H1 (cell line): ENCODE data around the gene MIF4GD. TPM values are rescaled to one million over a fixed set of nuclear protein-coding genes. Genes with fewer than 3 reads are reported as not detected.
"Not testable (repeated sequence)": the region's sequence is repeated elsewhere in the genome, so short reads cannot be mapped to it uniquely, and the experiment has no call there.

ENCODE experiments used
- CTCF ChIA-PET: fragments of 300-600 bp; sonication (Branson Sonifier 250); formaldehyde crosslinking; loops from one replicate; lab custom pipeline; 2021; ENCODE audit not compliant: partially characterized antibody; lab: Charles Lee
- POLR2A ChIA-PET: fragments of 300-600 bp; sonication (Branson Sonifier 250); formaldehyde crosslinking; loops from one replicate; lab custom pipeline; 2021; ENCODE audit warnings: inconsistent platforms; ENCODE audit not compliant: partially characterized antibody; lab: Charles Lee
- DNase-seq, 2 experiments: peaks; one replicate each; pipeline versions ENCODE4 v3.0.0 to v3.0.0-alpha.2; 2010 to 2022; ENCODE audit warnings: low spot score in 2 of 2, low read depth in 1 of 2, mixed read lengths in 1 of 2
- FAIRE-seq: peaks from 2 replicates; lab custom pipeline; 2011; peaks lifted over from hg19 to GRCh38; lab: Jason Lieb, UNC
- H2AFZ ChIP-seq: 2 replicates; pipeline ENCODE4 v1.8.1; 2012; ENCODE audit warnings: low read length, inconsistent platforms
- H2AK5ac ChIP-seq: 2 replicates; pipeline ENCODE4 v1.6.1; 2013; ENCODE audit warnings: low read depth, low read length
- H2BK120ac ChIP-seq: replicated peaks from 2 replicates; pipeline ENCODE3; 2013; ENCODE audit warnings: low read depth, low read length, inconsistent platforms
- H2BK12ac ChIP-seq: 2 replicates; pipeline ENCODE4 v1.6.1; 2013; ENCODE audit warnings: low read depth, low read length
- H2BK15ac ChIP-seq: 2 replicates; pipeline ENCODE4 v1.6.1; 2013; ENCODE audit warnings: low read length
- H2BK20ac ChIP-seq: 2 replicates; pipeline ENCODE4 v1.6.1; 2013; ENCODE audit warnings: low read length
- H2BK5ac ChIP-seq: 2 replicates; pipeline ENCODE4 v1.6.1; 2013; ENCODE audit warnings: low read depth, low read length
- H3K14ac ChIP-seq: 2 replicates; pipeline ENCODE4 v1.6.1; 2013; ENCODE audit warnings: inconsistent platforms; ENCODE audit not compliant: insufficient read length
- H3K18ac ChIP-seq: 2 replicates; pipeline ENCODE4 v1.6.1; 2013; ENCODE audit warnings: low read length; ENCODE audit errors: extremely low read depth
- H3K23ac ChIP-seq: 2 replicates; pipeline ENCODE4 v1.6.1; 2013; ENCODE audit warnings: inconsistent platforms; ENCODE audit not compliant: insufficient read length
- H3K23me2 ChIP-seq: 2 replicates; pipeline ENCODE4 v1.6.1; 2013; ENCODE audit warnings: low read depth, low read length
- H3K27ac ChIP-seq: 2 replicates; pipeline ENCODE4 v1.6.1; 2011; ENCODE audit warnings: low read depth, low read length, inconsistent platforms
- H3K27me3 ChIP-seq, 4 experiments: replicated peaks in 1 of 4; 1 replicate in 1 of 4; 2 replicates in 3 of 4; pipeline versions ENCODE4 v1.6.1 to v1.8.1; 2011 to 2013; ENCODE audit warnings: low read length in 3 of 4, mild to moderate bottlenecking in 3 of 4, inconsistent platforms in 2 of 4, mixed read lengths in 2 of 4, moderate library complexity in 1 of 4; ENCODE audit not compliant: control insufficient read depth in 3 of 4, insufficient read depth in 3 of 4; ENCODE audit errors: extremely low read depth in 1 of 4
- H3K36me3 ChIP-seq, 4 experiments: 2 replicates each; pipeline versions ENCODE4 v1.6.1 to v1.8.1; 2011 to 2013; ENCODE audit warnings: mild to moderate bottlenecking in 4 of 4, low read length in 3 of 4, moderate library complexity in 2 of 4, control low read depth in 1 of 4, inconsistent platforms in 1 of 4; ENCODE audit not compliant: insufficient read depth in 4 of 4, control insufficient read depth in 2 of 4
- H3K4ac ChIP-seq: replicated peaks from 2 replicates; pipeline ENCODE3; 2013; ENCODE audit warnings: low read length, low read depth, mixed read lengths, inconsistent platforms; ENCODE audit not compliant: insufficient read length
- H3K4me1 ChIP-seq, 4 experiments: replicated peaks in 1 of 4; 1 replicate in 1 of 4; 2 replicates in 3 of 4; pipeline versions ENCODE4 v1.6.1 to v1.8.1; 2011 to 2013; ENCODE audit warnings: low read length in 3 of 4, inconsistent platforms in 2 of 4, mixed read lengths in 1 of 4; ENCODE audit not compliant: insufficient read depth in 4 of 4, control insufficient read depth in 3 of 4
- H3K4me2 ChIP-seq, 2 experiments: 2 replicates each; pipeline versions ENCODE4 v1.6.1 to v1.8.1; 2011 to 2013; ENCODE audit warnings: low read depth in 2 of 2, low read length in 2 of 2, control low read depth in 1 of 2, inconsistent platforms in 1 of 2, mild to moderate bottlenecking in 1 of 2; ENCODE audit not compliant: insufficient read depth in 1 of 2
- H3K4me3 ChIP-seq, 4 experiments: fragments of 200-600, 300-600 bp in 1 of 4; sonication (generic), shearing (Covaris generic), sonication (Bioruptor Twin) in 1 of 4; 2 replicates each; pipeline versions ENCODE4 v1.5.1 to v1.8.1; 2011 to 2016; ENCODE audit warnings: low read length in 4 of 4, low read depth in 3 of 4, control low read depth in 2 of 4, inconsistent platforms in 2 of 4, mild to moderate bottlenecking in 2 of 4, mixed read lengths in 1 of 4, moderate library complexity in 1 of 4; ENCODE audit not compliant: insufficient read depth in 2 of 4; ENCODE audit errors: extremely low read depth in 1 of 4
- H3K56ac ChIP-seq: replicated peaks from 2 replicates; pipeline ENCODE3; 2013; ENCODE audit warnings: low read depth, mild to moderate bottlenecking, mixed read lengths, low read length, inconsistent platforms; ENCODE audit not compliant: insufficient read length
- H3K79me1 ChIP-seq: 2 replicates; pipeline ENCODE4 v1.6.1; 2013; ENCODE audit warnings: low read depth, low read length, control low read depth
- H3K79me2 ChIP-seq, 2 experiments: 2 replicates each; pipeline versions ENCODE4 v1.6.1 to v1.8.1; 2012 to 2013; ENCODE audit warnings: low read length in 2 of 2, mild to moderate bottlenecking in 2 of 2, inconsistent platforms in 1 of 2; ENCODE audit not compliant: insufficient read depth in 2 of 2, control insufficient read depth in 1 of 2
- H3K9ac ChIP-seq, 4 experiments: replicated peaks in 1 of 4; 1 replicate in 1 of 4; 2 replicates in 3 of 4; pipeline versions ENCODE4 v1.6.1 to v1.8.1; 2011 to 2013; ENCODE audit warnings: low read depth in 3 of 4, low read length in 3 of 4, control low read depth in 2 of 4, mild to moderate bottlenecking in 2 of 4, moderate library complexity in 2 of 4, inconsistent platforms in 1 of 4; ENCODE audit errors: extremely low read depth in 1 of 4
- H3K9me3 ChIP-seq, 2 experiments: 2 replicates each; pipeline versions ENCODE4 v1.6.1 to v1.8.1; 2012 to 2013; ENCODE audit warnings: mild to moderate bottlenecking in 2 of 2, moderate library complexity in 2 of 2, control low read depth in 1 of 2, inconsistent platforms in 1 of 2, low read depth in 1 of 2, low read length in 1 of 2, mixed read lengths in 1 of 2; ENCODE audit not compliant: insufficient read depth in 2 of 2
- H4K20me1 ChIP-seq, 2 experiments: replicated peaks in 1 of 2; 2 replicates each; pipeline versions ENCODE3 to v1.8.1; 2011 to 2013; ENCODE audit warnings: inconsistent platforms in 2 of 2, low read length in 2 of 2, mild to moderate bottlenecking in 1 of 2; ENCODE audit not compliant: insufficient read depth in 2 of 2, control insufficient read depth in 1 of 2
- H4K5ac ChIP-seq: 2 replicates; pipeline ENCODE4 v1.6.1; 2013; ENCODE audit warnings: low read length, low read depth, mixed read lengths, inconsistent platforms; ENCODE audit not compliant: insufficient read length
- H4K8ac ChIP-seq: 2 replicates; pipeline ENCODE4 v1.8.0; 2013; ENCODE audit warnings: mild to moderate bottlenecking, moderate library complexity, low read length, inconsistent platforms; ENCODE audit not compliant: insufficient read depth; ENCODE audit errors: extremely low read depth
- H4K91ac ChIP-seq: replicated peaks from 2 replicates; pipeline ENCODE3; 2013; ENCODE audit warnings: low read length, mixed read lengths, inconsistent platforms; ENCODE audit not compliant: insufficient read length
- WGBS, 2 experiments: shearing (Covaris generic) in 1 of 2; methylation state at CpG; one replicate each; pipeline versions ENCODE4 v1.1.6 to v1.1.7; 2013 to 2015; ENCODE audit warnings: low lambda C conversion rate in 2 of 2, mixed read lengths in 2 of 2, inconsistent platforms in 1 of 2, low coverage in 1 of 2, missing lambda C conversion rate in 1 of 2; ENCODE audit not compliant: insufficient replicate concordance in 2 of 2, insufficient coverage in 1 of 2, insufficient read length in 1 of 2; ENCODE audit errors: extremely low coverage in 1 of 2, missing lambda C conversion rate in 1 of 2; 5-methylcytosine and 5-hydroxymethylcytosine counted together
- polyA plus RNA-seq, 7 experiments: library from polyadenylated mRNA; depleted of rRNA in 3 of 7; stranded (reverse) in 5 of 7; unstranded in 2 of 7; fragments of >200 nt in 5 of 7; fragments of 200-250 nt in 2 of 7; gene quantifications; 1 replicate in 5 of 7; 2 replicates in 1 of 7; 4 replicates in 1 of 7; pipeline versions ENCODE4 v1.2.1 to v1.2.3, GENCODE V29; 2011 to 2013; ENCODE audit warnings: missing spikeins in 2 of 7, mixed read lengths in 2 of 7
- total RNA-seq: library from RNA; stranded (reverse); fragmentation: NEBNext Ultra II Directional; extraction: Animal tissue kit (Norgen Biotek cat#: 25700); gene quantifications from 2 replicates; pipeline ENCODE4 v1.2.1, GENCODE V29; 2021

The MIF4GD gene
- total and polyA plus RNA-seq, 2 of the 8 experiments (the other 6 are each of a cell fraction or from before 2014, with no cell fraction given): 16.1 to 51.1 TPM

DNA sequence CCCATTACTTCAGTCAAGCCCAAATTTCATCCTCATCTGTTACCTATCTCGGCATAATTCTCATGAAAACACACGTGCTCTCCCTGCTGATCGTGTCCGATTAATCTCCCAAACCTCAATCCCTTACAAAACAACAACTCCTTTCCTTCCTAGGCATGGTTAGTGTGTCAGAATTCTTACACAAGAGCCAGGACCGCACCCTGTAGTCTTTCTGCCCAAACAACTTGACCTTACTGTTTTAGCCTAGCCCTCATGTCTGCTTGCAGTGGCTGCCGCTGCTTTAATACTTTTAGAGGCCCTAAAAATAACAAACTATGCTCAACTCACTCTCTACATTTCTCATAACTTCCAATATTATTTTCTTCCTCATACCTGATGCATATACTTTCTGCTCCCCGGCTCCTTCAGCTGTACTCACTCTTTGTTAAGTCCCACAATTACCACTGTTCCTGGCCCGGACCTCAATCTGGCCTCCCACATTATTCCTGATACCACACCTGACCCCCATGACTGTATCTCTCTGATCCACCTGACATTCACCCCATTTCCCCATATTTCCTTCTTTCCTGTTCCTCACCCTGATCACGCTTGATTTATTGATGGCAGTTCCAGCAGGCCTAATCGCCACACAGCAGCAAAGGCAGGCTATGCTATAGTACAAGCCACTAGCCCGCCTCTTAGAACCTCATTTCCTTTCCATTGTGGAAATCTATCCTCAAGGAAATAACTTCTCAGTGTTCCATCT, 14.9 kb downstream of the MIF4GD start:
- H3K23me2 ChIP-seq, H2BK15ac ChIP-seq, H2BK120ac ChIP-seq, H4K8ac ChIP-seq, H3K27me3 ChIP-seq, H3K4ac ChIP-seq, H4K5ac ChIP-seq, H2AK5ac ChIP-seq, H3K4me1 ChIP-seq, H3K14ac ChIP-seq, FAIRE-seq, H2AFZ ChIP-seq, H3K9me3 ChIP-seq, H2BK5ac ChIP-seq, CTCF ChIA-PET, H3K36me3 ChIP-seq, H3K4me3 ChIP-seq, H3K56ac ChIP-seq, H4K20me1 ChIP-seq, DNase-seq, H4K91ac ChIP-seq, H3K4me2 ChIP-seq, H3K18ac ChIP-seq, H3K27ac ChIP-seq, H2BK12ac ChIP-seq, H3K23ac ChIP-seq, H3K9ac ChIP-seq, H2BK20ac ChIP-seq: not testable (repeated sequence)
- Histone ChIP-seq H3K79me2 (peaks cover 12 to 43% of the 10 kb centered on the region in 2 experiments), H3K79me1 (peaks cover 12% of the 10 kb centered on the region)
- WGBS, 2 experiments: 93% methylated on average over 10 of the region's 11 CpGs; no CpG with 5 or more reads in 1 of the 2 experiments
- POLR2A ChIA-PET: interaction anchor here (0.7 kb wide), 1 partner anchor 11 kb away, joined by 3 read pairs; no protein-coding TSS in a partner anchor
